ENCODE measurements around the gene ADGRG2. TPM values are rescaled to one million over a fixed set of nuclear protein-coding genes. Genes with fewer than 3 reads are reported as not detected.

The ADGRG2 gene
- total and polyA plus RNA-seq, 2 of the 13 experiments (the other 11 are each of a cell fraction or from before 2014, with no cell fraction given) = not detected

DNA sequence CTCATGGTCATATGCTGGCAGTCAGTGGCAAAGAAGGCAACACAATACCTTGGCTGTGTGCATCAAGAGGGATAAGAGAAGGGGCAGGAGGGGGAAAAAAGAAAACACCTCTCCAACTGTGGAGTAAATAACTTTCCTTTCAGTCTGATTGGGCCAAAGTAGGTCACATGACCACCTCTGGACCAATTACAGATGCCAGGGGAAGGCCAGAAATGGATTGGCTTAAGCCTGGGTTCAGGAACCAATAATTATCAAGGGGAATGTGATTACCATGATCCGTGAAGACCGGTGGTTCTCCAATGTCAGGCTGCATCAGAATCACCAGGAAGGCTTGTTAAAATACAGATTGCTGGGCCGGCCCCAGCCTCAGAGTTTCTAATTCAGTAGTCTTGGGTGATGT is 7.4 kb upstream of the ADGRG2 start:
- no peak overlapping the region for H3K4me3 ChIP-seq (replicated peaks in 1 of 3; ENCODE audit: insufficient read depth in 1 of 3, low read depth in 2 of 3, low read length in 3 of 3)
- no peaks in the 10 kb centered on the region for H3K79me2 ChIP-seq (ENCODE audit: insufficient read depth, low read length)
- H3K9ac ChIP-seq (ENCODE audit: insufficient read depth, low read depth, low read length) = no peak overlapping the region
- no peaks in the 10 kb centered on the region for H3K36me3 ChIP-seq (replicated peaks in 1 of 2; ENCODE audit: control insufficient read depth in 1 of 2, insufficient read depth in 2 of 2, low read length in 2 of 2)
- H3K4me2 ChIP-seq (ENCODE audit: low read depth, low read length) = no peak overlapping the region
- DNase-seq (ENCODE audit: low spot score) (no peak), FAIRE-seq (no peak), ATAC-seq (no peak)
- ChIA-PET POLR2A (no interaction called here), CTCF (ENCODE audit: low intra/inter-chr PET ratio, low total read pairs) (no interaction called here)
- H4K20me1 ChIP-seq (ENCODE audit: insufficient read depth, low read length) = no peaks in the 10 kb centered on the region
- BruUV-seq (replicated peaks) = no TSS peak
- in situ Hi-C loops (cut with HindIII; ENCODE audit: extremely low pct_ligation_motif_present, low pct_unique_long_range_greater_than_20kb) = no loop called here
- H3K9me3 ChIP-seq (ENCODE audit: low read length) = no peaks in the 10 kb centered on the region
- TF ChIP-seq ZMAT3 (CRISPR knock-in tag; conservative IDR thresholded peaks at IDR 0.05) (no peak), ZNF572 (CRISPR knock-in tag; IDR thresholded peaks at IDR 0.05) (no peak), SOX5 (CRISPR knock-in tag; IDR thresholded peaks at IDR 0.05; ENCODE audit: borderline replicate concordance) (no peak), ZNF12 (CRISPR knock-in tag; IDR thresholded peaks at IDR 0.05) (no peak), AGO2 (optimal IDR thresholded peaks at IDR 0.05; ENCODE audit: low read depth, low read length) (no peak), ZNF703 (CRISPR knock-in tag; IDR thresholded peaks at IDR 0.05; ENCODE audit: borderline replicate concordance) (no peak), ZNF180 (CRISPR knock-in tag; IDR thresholded peaks at IDR 0.05; ENCODE audit: borderline replicate concordance, low read depth) (no peak), TP53 (CRISPR knock-in tag; conservative IDR thresholded peaks at IDR 0.05) (no peak), PTBP1 (IDR thresholded peaks at IDR 0.05; ENCODE audit: low read depth, low read length, poor library complexity, severe bottlenecking) (no peak)
- TF ChIP-seq, protein P1, sequence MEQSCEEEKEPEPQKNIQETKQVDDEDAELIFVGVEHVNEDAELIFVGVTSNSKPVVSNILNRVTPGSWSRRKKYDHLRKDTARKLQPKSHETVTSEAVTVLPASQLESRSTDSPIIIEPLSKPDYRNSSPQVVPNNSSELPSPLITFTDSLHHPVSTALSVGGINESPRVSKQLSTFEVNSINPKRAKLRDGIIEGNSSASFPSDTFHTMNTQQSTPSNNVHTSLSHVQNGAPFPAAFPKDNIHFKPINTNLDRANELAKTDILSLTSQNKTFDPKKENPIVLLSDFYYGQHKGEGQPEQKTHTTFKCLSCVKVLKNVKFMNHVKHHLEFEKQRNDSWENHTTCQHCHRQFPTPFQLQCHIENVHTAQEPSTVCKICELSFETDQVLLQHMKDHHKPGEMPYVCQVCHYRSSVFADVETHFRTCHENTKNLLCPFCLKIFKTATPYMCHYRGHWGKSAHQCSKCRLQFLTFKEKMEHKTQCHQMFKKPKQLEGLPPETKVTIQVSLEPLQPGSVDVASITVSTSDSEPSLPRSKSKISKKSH (CRISPR knock-in tag; IDR thresholded peaks at IDR 0.05; ENCODE audit: borderline replicate concordance) = no peak
- TF ChIP-seq, protein P2, sequence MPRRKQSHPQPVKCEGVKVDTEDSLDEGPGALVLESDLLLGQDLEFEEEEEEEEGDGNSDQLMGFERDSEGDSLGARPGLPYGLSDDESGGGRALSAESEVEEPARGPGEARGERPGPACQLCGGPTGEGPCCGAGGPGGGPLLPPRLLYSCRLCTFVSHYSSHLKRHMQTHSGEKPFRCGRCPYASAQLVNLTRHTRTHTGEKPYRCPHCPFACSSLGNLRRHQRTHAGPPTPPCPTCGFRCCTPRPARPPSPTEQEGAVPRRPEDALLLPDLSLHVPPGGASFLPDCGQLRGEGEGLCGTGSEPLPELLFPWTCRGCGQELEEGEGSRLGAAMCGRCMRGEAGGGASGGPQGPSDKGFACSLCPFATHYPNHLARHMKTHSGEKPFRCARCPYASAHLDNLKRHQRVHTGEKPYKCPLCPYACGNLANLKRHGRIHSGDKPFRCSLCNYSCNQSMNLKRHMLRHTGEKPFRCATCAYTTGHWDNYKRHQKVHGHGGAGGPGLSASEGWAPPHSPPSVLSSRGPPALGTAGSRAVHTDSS (CRISPR knock-in tag; conservative IDR thresholded peaks at IDR 0.05) = no peak
- TF ChIP-seq, protein P3, sequence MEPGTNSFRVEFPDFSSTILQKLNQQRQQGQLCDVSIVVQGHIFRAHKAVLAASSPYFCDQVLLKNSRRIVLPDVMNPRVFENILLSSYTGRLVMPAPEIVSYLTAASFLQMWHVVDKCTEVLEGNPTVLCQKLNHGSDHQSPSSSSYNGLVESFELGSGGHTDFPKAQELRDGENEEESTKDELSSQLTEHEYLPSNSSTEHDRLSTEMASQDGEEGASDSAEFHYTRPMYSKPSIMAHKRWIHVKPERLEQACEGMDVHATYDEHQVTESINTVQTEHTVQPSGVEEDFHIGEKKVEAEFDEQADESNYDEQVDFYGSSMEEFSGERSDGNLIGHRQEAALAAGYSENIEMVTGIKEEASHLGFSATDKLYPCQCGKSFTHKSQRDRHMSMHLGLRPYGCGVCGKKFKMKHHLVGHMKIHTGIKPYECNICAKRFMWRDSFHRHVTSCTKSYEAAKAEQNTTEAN (CRISPR knock-in tag; conservative IDR thresholded peaks at IDR 0.05) = no peak
- H3K27me3 ChIP-seq (ENCODE audit: control insufficient read depth in 1 of 2, insufficient read depth in 2 of 2, low read length in 2 of 2) = no peaks in the 10 kb centered on the region
- H2AFZ ChIP-seq (ENCODE audit: low read length) = no peak overlapping the region
- intact Hi-C loops (cut with micrococcal nuclease; ENCODE audit: unreplicated experiment) = no loop called here
- H3K4me1 ChIP-seq (ENCODE audit: insufficient read depth, low read length) = no peaks in the 10 kb centered on the region
- H3K27ac ChIP-seq (ENCODE audit: extremely low read length, insufficient read depth, low read length) = no peak overlapping the region
- WGBS (ENCODE audit: low lambda C conversion rate) = 52% methylated on average over 3 of the region's 3 CpGs

Measured in HepG2 (cell line).